NT2/D1 (cell line): Measurements from ENCODE around the gene TMEM140.

ENCODE experiments used
- DNase-seq: peaks from one replicate; pipeline ENCODE4 v3.0.0-alpha.2; 2011; ENCODE audit warnings: low read depth, low spot score
- H3K27me3 ChIP-seq: 2 replicates; pipeline ENCODE4 v1.6.0; 2011; ENCODE audit warnings: mild to moderate bottlenecking; ENCODE audit not compliant: insufficient read length, insufficient read depth
- H3K36me3 ChIP-seq: 2 replicates; pipeline ENCODE4 v1.6.1; 2011; ENCODE audit warnings: mild to moderate bottlenecking, low read length, mixed read lengths; ENCODE audit not compliant: insufficient read depth, insufficient read length
- H3K4me1 ChIP-seq: 2 replicates; pipeline ENCODE4 v1.5.1; 2011; ENCODE audit not compliant: insufficient read depth, insufficient read length
- H3K4me3 ChIP-seq: 2 replicates; pipeline ENCODE4 v1.5.1; 2011; ENCODE audit warnings: low read depth; ENCODE audit not compliant: insufficient read length
- H3K9ac ChIP-seq: 2 replicates; pipeline ENCODE4 v1.6.0; 2011; ENCODE audit warnings: low read depth; ENCODE audit not compliant: insufficient read length
- H3K9me3 ChIP-seq: 2 replicates; pipeline ENCODE4 v1.5.1; 2011; ENCODE audit warnings: mild to moderate bottlenecking, low read length; ENCODE audit not compliant: insufficient read depth
- SUZ12 ChIP-seq: IDR thresholded peaks from 2 replicates; pipeline ENCODE4 v1.6.1; 2011; ENCODE audit not compliant: insufficient read length, insufficient read depth; ENCODE audit errors: extremely low read depth
- YY1 ChIP-seq: IDR thresholded peaks from 2 replicates; pipeline ENCODE4 v1.6.1; 2011; ENCODE audit not compliant: insufficient read length, insufficient read depth
- ZNF274 ChIP-seq: IDR thresholded peaks from 2 replicates; pipeline ENCODE4 v1.6.1; 2011; ENCODE audit warnings: mild to moderate bottlenecking, low read depth, low read length

TMEM140 gene

DNA sequence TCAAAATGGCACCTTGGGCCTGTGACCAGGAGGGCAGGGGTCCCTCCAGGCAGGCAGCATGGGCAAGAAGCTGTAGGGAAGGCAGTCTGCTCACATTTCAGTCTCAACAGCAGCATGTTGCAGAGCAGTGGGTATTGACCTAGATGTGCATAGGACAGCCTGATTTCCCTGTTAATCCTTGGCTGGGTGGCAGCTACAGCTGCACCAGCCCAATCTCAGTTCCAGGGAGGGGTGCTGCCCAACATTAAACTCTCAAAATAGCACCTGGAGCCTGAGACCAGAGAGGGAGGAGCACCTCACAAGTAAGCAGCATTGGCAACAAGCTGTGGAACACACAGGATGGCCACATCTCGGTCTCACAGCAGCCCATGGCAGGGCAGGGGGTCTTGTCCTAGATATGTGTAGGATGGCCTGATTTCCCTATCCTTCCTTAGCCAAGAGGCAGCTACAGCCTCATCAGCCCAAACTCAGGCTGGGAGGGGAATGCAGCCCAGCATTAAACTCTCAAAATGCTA, 10.3 kb downstream of the TMEM140 start:
- DNase-seq: no peak
- no peaks in the 10 kb centered on the region for H3K27me3 ChIP-seq
- peaks cover 31% of the 10 kb centered on the region; the same call in 1 of the 2 replicates for H3K9me3 ChIP-seq
- TF ChIP-seq YY1: no peak
- no peak for TF ChIP-seq ZNF274
- no peak for TF ChIP-seq SUZ12
- no peak overlapping the region for H3K4me3 ChIP-seq
- no peaks in the 10 kb centered on the region for H3K36me3 ChIP-seq
- H3K9ac ChIP-seq: no peak overlapping the region
- no peaks in the 10 kb centered on the region for H3K4me1 ChIP-seq

DNA sequence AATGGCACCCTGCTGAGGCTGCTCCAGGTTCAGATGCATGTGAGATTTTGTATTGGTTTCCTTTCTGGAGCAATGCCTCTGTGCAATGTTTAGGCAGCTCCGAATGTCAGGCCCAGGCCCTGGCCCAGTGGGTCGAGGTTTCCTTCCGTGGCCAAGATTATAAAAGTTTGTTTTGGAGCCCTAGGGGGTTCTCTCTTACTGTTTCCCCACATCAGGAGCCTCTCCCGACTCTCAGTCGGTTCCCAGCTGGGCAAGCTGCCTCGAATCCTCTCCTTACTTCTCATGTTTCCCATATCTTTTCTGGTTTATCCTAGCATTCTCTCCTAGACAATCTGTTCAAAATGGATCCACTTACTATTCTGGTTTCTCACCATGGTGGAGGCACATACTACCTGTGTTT, 11.0 kb downstream of the TMEM140 start:
- no peak overlapping the region for H3K9ac ChIP-seq
- DNase-seq: no peak
- no peak for TF ChIP-seq SUZ12
- no peak for TF ChIP-seq YY1
- no peak for TF ChIP-seq ZNF274
- H3K4me3 ChIP-seq: no peak overlapping the region
- peaks cover 31% of the 10 kb centered on the region; the same call in 1 of the 2 replicates for H3K9me3 ChIP-seq
- no peaks in the 10 kb centered on the region for H3K27me3 ChIP-seq
- peaks cover 2% of the 10 kb centered on the region for H3K36me3 ChIP-seq
- H3K4me1 ChIP-seq: no peaks in the 10 kb centered on the region

DNA sequence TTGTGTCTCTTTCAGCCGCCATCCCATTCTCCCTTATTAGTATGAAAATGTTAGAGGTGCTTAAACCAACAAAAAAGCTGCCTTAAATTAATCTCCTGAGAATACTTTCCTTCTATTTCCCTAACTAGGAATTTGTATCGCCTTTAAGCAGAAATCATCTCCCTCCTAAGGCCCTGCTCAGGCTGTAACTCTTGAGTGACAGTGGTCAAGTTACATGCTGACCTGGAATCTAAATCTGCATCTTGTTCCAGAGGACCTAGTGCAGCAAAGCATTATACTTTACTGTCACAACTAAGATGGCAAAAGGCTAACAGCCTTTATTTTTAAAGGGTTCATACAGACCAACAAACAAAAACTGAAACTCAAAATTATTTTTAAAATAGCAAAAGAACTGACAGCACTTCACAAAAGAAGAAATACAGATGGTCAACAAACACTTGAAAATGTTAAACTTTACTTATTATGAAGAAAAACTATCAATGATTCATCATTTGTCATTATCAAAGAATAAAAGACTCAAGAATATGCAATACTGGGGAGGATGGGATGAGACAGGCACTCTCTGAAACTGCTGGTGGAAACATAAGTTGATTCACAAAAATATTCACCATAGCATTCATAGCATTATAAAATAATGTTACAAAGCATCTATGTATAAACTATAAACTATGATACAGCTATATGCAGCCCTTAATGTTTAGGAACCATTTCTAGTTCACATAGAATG, 11.7 kb downstream of the TMEM140 start:
- no peak for DNase-seq
- peaks cover 8% of the 10 kb centered on the region for H3K36me3 ChIP-seq
- H3K4me1 ChIP-seq: no peaks in the 10 kb centered on the region
- no peak overlapping the region for H3K4me3 ChIP-seq
- no peaks in the 10 kb centered on the region for H3K27me3 ChIP-seq
- H3K9me3 ChIP-seq: peaks cover 31% of the 10 kb centered on the region; the same call in 1 of the 2 replicates
- no peak overlapping the region for H3K9ac ChIP-seq
- TF ChIP-seq SUZ12: no peak
- TF ChIP-seq YY1: no peak
- TF ChIP-seq ZNF274: no peak

DNA sequence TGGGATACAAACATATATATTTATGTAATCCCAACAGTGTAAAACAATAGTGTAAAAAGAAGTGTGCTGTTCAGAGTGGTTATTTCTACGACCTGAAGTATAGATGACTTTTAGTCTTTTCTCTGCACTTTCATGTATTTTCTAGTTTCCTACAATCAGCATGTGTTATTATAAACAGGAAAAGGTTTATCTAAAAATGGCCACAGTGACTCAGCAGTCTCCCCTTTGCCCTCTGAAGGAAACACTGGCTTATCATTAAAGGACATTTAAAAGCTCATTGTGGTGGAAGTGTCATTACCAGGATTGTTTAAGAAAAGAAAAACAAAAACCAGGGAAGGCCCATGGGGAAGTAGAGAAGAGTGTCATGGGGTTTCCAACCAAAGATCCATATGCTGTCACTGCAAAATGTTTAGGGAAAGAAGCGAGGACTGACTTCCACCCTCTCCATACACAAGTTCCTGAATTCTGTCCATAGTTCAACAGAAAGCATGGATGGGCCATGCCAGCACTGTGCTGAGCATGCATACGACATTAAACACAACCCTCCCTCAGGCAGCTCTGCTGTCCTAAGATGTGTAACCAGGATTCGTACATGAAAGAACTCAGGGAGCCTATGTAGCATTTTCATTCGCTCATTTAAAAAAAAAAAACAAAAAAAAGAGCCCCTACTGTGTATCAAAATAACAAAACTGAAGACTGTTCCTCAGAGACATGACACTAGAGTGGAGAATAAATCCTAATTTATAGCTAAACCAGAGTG, 12.4 kb downstream of the TMEM140 start:
- Histone ChIP-seq H3K4me3 (no peak overlapping the region), H3K9ac (no peak overlapping the region), H3K9me3 (peaks cover 31% of the 10 kb centered on the region; the same call in 1 of the 2 replicates), H3K36me3 (peaks cover 16% of the 10 kb centered on the region), H3K4me1 (no peaks in the 10 kb centered on the region), H3K27me3 (no peaks in the 10 kb centered on the region)
- no peak for DNase-seq
- TF ChIP-seq ZNF274 (no peak), YY1 (no peak), SUZ12 (no peak)

DNA sequence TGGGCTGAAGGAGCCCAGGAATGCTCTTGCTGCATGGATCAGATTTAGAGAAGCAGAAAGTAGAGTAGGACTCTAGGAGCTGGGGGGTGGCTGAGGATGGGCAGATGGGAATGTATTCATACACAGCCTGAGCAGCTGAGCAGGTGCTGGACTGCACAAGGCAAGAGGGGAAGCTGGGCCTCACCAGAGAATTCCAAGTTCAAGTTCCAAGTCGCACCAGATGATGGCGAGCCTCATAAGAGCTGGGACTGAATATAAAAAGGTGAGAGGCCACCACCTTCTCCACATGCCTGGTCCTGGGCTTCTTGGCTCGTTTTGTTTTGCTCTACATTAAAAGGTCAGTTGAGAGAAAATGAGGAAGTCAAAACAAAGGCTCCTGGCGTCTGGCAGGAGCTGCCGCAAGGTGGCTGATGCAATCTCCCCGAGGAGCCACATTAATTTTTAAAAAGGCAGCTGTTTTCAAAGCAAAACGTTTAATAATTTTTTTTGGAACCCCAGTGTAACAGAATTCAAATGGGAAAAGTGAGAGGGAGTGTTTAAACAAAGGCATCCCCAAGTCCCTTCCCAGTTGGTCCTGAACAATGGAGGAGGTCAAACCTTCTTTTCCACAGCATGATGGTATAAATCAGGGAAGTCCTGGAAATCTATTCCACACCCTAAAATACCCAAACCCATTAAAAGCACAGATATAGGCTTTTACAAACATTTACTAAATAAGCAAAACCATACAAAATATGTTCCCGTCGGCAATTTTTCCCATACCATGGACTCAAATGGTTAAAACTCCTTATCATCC, 13.2 kb downstream of the TMEM140 start:
- TF ChIP-seq ZNF274: no peak
- TF ChIP-seq SUZ12: no peak
- no peak for TF ChIP-seq YY1
- Histone ChIP-seq H3K9me3 (peaks cover 24% of the 10 kb centered on the region; the same call in 1 of the 2 replicates), H3K27me3 (no peaks in the 10 kb centered on the region), H3K4me1 (no peaks in the 10 kb centered on the region), H3K36me3 (peaks cover 23% of the 10 kb centered on the region), H3K4me3 (no peak overlapping the region), H3K9ac (no peak overlapping the region)
- DNase-seq: no peak

DNA sequence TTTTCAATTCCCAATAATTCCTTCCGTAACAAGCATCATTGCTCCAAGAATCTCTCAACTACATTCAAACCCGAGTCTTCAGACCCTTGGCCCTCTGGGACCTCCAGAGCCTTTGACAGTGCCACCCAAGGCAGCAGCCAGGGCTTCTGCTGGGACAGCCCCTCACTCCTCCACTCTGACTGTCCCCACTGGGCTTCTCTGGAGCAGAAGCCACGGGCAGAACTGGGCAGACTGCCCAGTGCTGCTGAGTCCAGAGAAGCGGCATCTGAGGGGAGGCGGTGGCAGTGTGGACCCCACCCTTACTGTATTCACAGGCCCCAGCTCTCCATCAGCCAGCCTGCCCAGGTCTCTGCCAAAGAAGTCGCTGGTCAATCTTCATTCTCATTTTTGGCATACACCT, 13.8 kb downstream of the TMEM140 start:
- no peak overlapping the region for H3K4me3 ChIP-seq
- H3K4me1 ChIP-seq: no peaks in the 10 kb centered on the region
- peaks cover 24% of the 10 kb centered on the region; the same call in 1 of the 2 replicates for H3K9me3 ChIP-seq
- H3K36me3 ChIP-seq: peaks cover 29% of the 10 kb centered on the region
- TF ChIP-seq SUZ12 (no peak), YY1 (no peak), ZNF274 (no peak)
- no peak overlapping the region for H3K9ac ChIP-seq
- no peaks in the 10 kb centered on the region for H3K27me3 ChIP-seq
- no peak for DNase-seq
